SK-N-MC (cell line): Measurements from ENCODE around the gene NME9.

Source experiments
- EZH2 ChIP-seq: fragments of 200-600 bp; sonication (generic); IDR thresholded peaks from one replicate; pipeline ENCODE4 v1.6.1; 2017; ENCODE audit warnings: antibody characterized with exemption
- FOXP2 ChIP-seq: optimal IDR thresholded peaks from 2 replicates; pipeline ENCODE3; 2011; ENCODE audit warnings: mild to moderate bottlenecking, moderate library complexity; ENCODE audit not compliant: insufficient read depth; ENCODE audit errors: extremely low read length, control extremely low read depth
- POLR2AphosphoS5 ChIP-seq: IDR thresholded peaks from 2 replicates; pipeline ENCODE4 v1.6.1; 2012; ENCODE audit warnings: mild to moderate bottlenecking, low read depth, low read length, borderline replicate concordance

- TF ChIP-seq EZH2 (no peak), POLR2AphosphoS5 (no peak), FOXP2 (no peak)
These were observed 44.6 kb downstream of the NME9 start for GRCh38 chr3:138284957-138285477.
